HEK293 (cell line): ENCODE results near the gene PRRT3.

ENCODE experiments used
- CTCF ChIA-PET: fragments of 350-600 bp; formaldehyde crosslinking; extraction: SDS; loops from one replicate; lab custom pipeline; 2021; ENCODE audit warnings: antibody characterized with exemption; lab: Yijun Ruan, JAX
- POLR2A ChIA-PET: fragments of 300-600 bp; formaldehyde crosslinking; extraction: SDS; loops from one replicate; lab custom pipeline; 2020; ENCODE audit warnings: antibody characterized with exemption, inconsistent platforms; lab: Yijun Ruan, JAX
- H3K27ac ChIP-seq: fragments of 200-500 bp; sonication (Bioruptor generic); 2 replicates; pipeline ENCODE4 v1.5.1; 2014; ENCODE audit warnings: low read depth, low read length, control low read depth, inconsistent platforms; ENCODE audit errors: extremely low read depth
- H3K36me3 ChIP-seq, 2 experiments: fragments of 200-500 bp in 1 of 2; sonication (Bioruptor generic) in 1 of 2; 1 replicate in 1 of 2; 2 replicates in 1 of 2; pipeline ENCODE4 v1.5.1; 2014 to 2017; ENCODE audit warnings: inconsistent platforms in 2 of 2, low read length in 2 of 2; ENCODE audit not compliant: control insufficient read depth in 2 of 2, insufficient read depth in 1 of 2
- H3K4me1 ChIP-seq: fragments of 200-500 bp; sonication (Bioruptor generic); 2 replicates; pipeline ENCODE4 v1.5.1; 2014; ENCODE audit warnings: mild to moderate bottlenecking, low read length, inconsistent platforms; ENCODE audit not compliant: control insufficient read depth, insufficient read depth
- H3K4me3 ChIP-seq: 2 replicates; pipeline ENCODE4 v1.5.1; 2011; ENCODE audit warnings: low read depth, mild to moderate bottlenecking, control low read depth, low read length, moderate library complexity
- H3K9me3 ChIP-seq: fragments of 200-500 bp; sonication (Bioruptor generic); 2 replicates; pipeline ENCODE4 v1.5.1; 2014; ENCODE audit warnings: low read depth, low read length, inconsistent platforms; ENCODE audit not compliant: control insufficient read depth, insufficient read depth
- EGR2 ChIP-seq: fragments of 450-650 bp; formaldehyde crosslinking; IDR thresholded peaks from 2 replicates; pipeline ENCODE4 v1.5.1; 2016; ENCODE audit warnings: low read depth, missing biosample characterization, missing genetic modification characterization
- KLF16 ChIP-seq: fragments of 450-650 bp; formaldehyde crosslinking; IDR thresholded peaks from 2 replicates; pipeline ENCODE4 v1.5.1; 2017; ENCODE audit warnings: missing biosample characterization, missing genetic modification characterization
- MEIS1 ChIP-seq: sonication (generic); formaldehyde crosslinking; IDR thresholded peaks from 2 replicates; pipeline ENCODE4 v1.8.1; 2022; ENCODE audit warnings: missing genetic modification reagents, mild to moderate bottlenecking, borderline replicate concordance
- OSR2 ChIP-seq: fragments of 450-650 bp; formaldehyde crosslinking; IDR thresholded peaks from 2 replicates; pipeline ENCODE4 v1.5.1; 2016; ENCODE audit warnings: missing biosample characterization, missing genetic modification characterization
- PRDM1 ChIP-seq: fragments of 450-650 bp; formaldehyde crosslinking; IDR thresholded peaks from 2 replicates; pipeline ENCODE4; 2016; ENCODE audit warnings: missing biosample characterization, missing genetic modification characterization
- REPIN1 ChIP-seq: fragments of 450-650 bp; formaldehyde crosslinking; IDR thresholded peaks from 2 replicates; pipeline ENCODE4 v1.5.1; 2017; ENCODE audit warnings: missing biosample characterization, missing genetic modification characterization, low read depth
- SALL2 ChIP-seq: fragments of 450-650 bp; formaldehyde crosslinking; IDR thresholded peaks from 2 replicates; pipeline ENCODE4 v1.5.0; 2017; ENCODE audit warnings: missing biosample characterization, mild to moderate bottlenecking, missing genetic modification characterization, borderline replicate concordance
- SP7 ChIP-seq: fragments of 450-650 bp; formaldehyde crosslinking; IDR thresholded peaks from 2 replicates; pipeline ENCODE4 v1.5.1; 2016; ENCODE audit warnings: missing biosample characterization, missing genetic modification characterization
- TCF7L2 ChIP-seq: IDR thresholded peaks from 2 replicates; pipeline ENCODE4 v1.6.1; 2011; ENCODE audit warnings: low read depth, mild to moderate bottlenecking, inconsistent platforms, low read length, moderate library complexity, borderline replicate concordance
- ZBTB44 ChIP-seq: fragments of 450-650 bp; IDR thresholded peaks from 2 replicates; pipeline ENCODE4 v1.5.1; 2018; ENCODE audit warnings: missing biosample characterization, mild to moderate bottlenecking, missing genetic modification characterization
- ZFP69B ChIP-seq: fragments of 450-650 bp; formaldehyde crosslinking; IDR thresholded peaks from 2 replicates; pipeline ENCODE4 v1.5.1; 2016; ENCODE audit warnings: missing biosample characterization, missing genetic modification characterization
- ZIC2 ChIP-seq: fragments of 450-650 bp; formaldehyde crosslinking; IDR thresholded peaks from 2 replicates; pipeline ENCODE4 v1.5.1; 2016; ENCODE audit warnings: missing biosample characterization, missing genetic modification characterization
- ZNF19 ChIP-seq: fragments of 450-650 bp; formaldehyde crosslinking; IDR thresholded peaks from 2 replicates; pipeline ENCODE4; 2016; ENCODE audit warnings: missing biosample characterization, missing genetic modification characterization, low read depth
- ZNF211 ChIP-seq: fragments of 450-650 bp; formaldehyde crosslinking; IDR thresholded peaks from 2 replicates; pipeline ENCODE4 v1.5.1; 2016; ENCODE audit warnings: low read depth, missing biosample characterization, missing genetic modification characterization
- ZNF274 ChIP-seq, 2 experiments: fragments of 200-500 bp in 1 of 2; fragments of 450-650 bp in 1 of 2; sonication (Bioruptor generic) in 1 of 2; formaldehyde crosslinking in 1 of 2; IDR thresholded peaks; 2 replicates each; pipeline versions ENCODE4 v1.5.1 to v1.6.1; 2014 to 2016; ENCODE audit warnings: borderline replicate concordance in 1 of 2, inconsistent platforms in 1 of 2, low read length in 1 of 2, missing biosample characterization in 1 of 2, missing genetic modification characterization in 1 of 2
- ZNF362 ChIP-seq: fragments of 450-650 bp; formaldehyde crosslinking; IDR thresholded peaks from 2 replicates; pipeline ENCODE4 v1.5.1; 2016; ENCODE audit warnings: missing biosample characterization, missing genetic modification characterization
- ZNF366 ChIP-seq: fragments of 450-650 bp; formaldehyde crosslinking; conservative IDR thresholded peaks from 2 replicates; pipeline ENCODE4 v1.5.1; 2016; ENCODE audit warnings: missing biosample characterization, missing genetic modification characterization
- ZNF416 ChIP-seq: fragments of 450-650 bp; formaldehyde crosslinking; IDR thresholded peaks from 2 replicates; pipeline ENCODE4 v1.5.1; 2016; ENCODE audit warnings: missing biosample characterization, missing genetic modification characterization
- ZNF433 ChIP-seq: fragments of 450-650 bp; formaldehyde crosslinking; IDR thresholded peaks from 2 replicates; pipeline ENCODE4 v1.5.1; 2016; ENCODE audit warnings: missing biosample characterization, missing genetic modification characterization, low read depth
- ZNF530 ChIP-seq: fragments of 450-650 bp; formaldehyde crosslinking; IDR thresholded peaks from 2 replicates; pipeline ENCODE4 v1.5.1; 2016; ENCODE audit warnings: low read depth, missing biosample characterization, missing genetic modification characterization
- ZNF561 ChIP-seq: fragments of 450-650 bp; IDR thresholded peaks from 2 replicates; pipeline ENCODE4 v1.5.1; 2018; ENCODE audit warnings: missing biosample characterization, missing genetic modification characterization, borderline replicate concordance
- ZNF660 ChIP-seq: fragments of 450-650 bp; IDR thresholded peaks from 2 replicates; pipeline ENCODE4 v1.5.1; 2018; ENCODE audit warnings: missing biosample characterization, mild to moderate bottlenecking, missing genetic modification characterization
- ZNF707 ChIP-seq: fragments of 450-650 bp; formaldehyde crosslinking; IDR thresholded peaks from 2 replicates; pipeline ENCODE4 v1.5.1; 2016; ENCODE audit warnings: missing biosample characterization, missing genetic modification characterization
- ZNF776 ChIP-seq: fragments of 450-650 bp; formaldehyde crosslinking; IDR thresholded peaks from 2 replicates; pipeline ENCODE4 v1.5.0; 2017; ENCODE audit warnings: missing biosample characterization, missing genetic modification characterization, borderline replicate concordance
- ZNF830 ChIP-seq: fragments of 450-650 bp; IDR thresholded peaks from 2 replicates; pipeline ENCODE4 v1.5.0; 2018; ENCODE audit warnings: missing biosample characterization, missing genetic modification characterization, low read depth, mild to moderate bottlenecking, moderate library complexity
- ZNF837 ChIP-seq: fragments of 450-650 bp; formaldehyde crosslinking; IDR thresholded peaks from 2 replicates; pipeline ENCODE4 v1.5.1; 2016; ENCODE audit warnings: missing biosample characterization, missing genetic modification characterization
- ZSCAN5A ChIP-seq: fragments of 450-650 bp; formaldehyde crosslinking; IDR thresholded peaks from 2 replicates; pipeline ENCODE4 v1.5.1; 2016; ENCODE audit warnings: missing biosample characterization, missing genetic modification characterization
- TF ChIP-seq, protein P1 (sequence below): fragments of 450-650 bp; formaldehyde crosslinking; IDR thresholded peaks from 2 replicates; pipeline ENCODE4 v1.5.1; 2016; ENCODE audit warnings: missing biosample characterization, missing genetic modification characterization
- TF ChIP-seq, protein P2 (sequence below): sonication (generic); formaldehyde crosslinking; IDR thresholded peaks from 2 replicates; pipeline ENCODE4 v1.8.1; 2022; ENCODE audit warnings: mild to moderate bottlenecking, moderate library complexity, missing genetic modification reagents

Gene PRRT3

DNA sequence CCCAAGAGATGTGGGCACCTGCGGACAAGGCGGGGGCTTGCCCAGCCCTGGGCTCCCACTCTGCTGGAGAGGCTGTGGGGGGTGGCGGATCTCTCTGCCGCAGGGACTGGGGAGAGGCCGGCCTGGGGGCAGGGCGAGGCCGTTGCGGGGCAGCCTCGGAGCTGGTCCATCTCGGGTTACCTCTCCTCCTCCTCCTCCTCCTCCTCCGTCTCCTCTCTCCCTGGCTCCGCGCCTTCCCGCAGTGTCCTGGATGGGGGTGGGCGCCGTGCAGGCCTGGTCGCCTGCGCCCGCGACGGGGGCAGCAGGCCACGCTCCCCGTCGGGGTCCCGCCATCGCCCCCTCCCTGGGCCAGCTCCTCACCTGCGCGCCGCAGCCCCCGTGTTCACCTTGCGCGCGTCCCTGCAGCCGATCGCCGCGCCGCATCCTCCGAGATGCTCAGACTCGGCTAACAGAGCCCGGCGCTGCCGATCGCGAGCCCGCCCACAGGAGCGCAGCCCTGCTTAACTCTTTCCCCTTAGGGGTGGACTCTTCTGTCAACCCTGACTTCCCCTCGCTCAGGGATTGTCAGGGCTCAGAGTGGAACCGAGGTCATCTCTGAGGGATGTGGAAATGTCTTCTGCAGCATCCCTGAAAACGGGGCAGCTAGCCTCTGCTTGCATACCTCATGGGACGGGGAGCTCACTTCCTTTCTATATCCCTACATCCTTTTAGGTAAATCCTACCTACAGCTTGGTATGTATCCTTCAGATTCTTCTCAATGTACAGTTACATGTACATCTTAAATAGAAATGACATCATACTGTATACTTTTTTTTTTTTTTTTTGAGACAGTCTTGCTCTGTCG, at the start of gene PRRT3:
TSS of gene PRRT3 (minus strand) at position 447 of the 844 bp plus-strand sequence. CDS start 2,293 bp downstream, outside the sequence.
- H3K27ac ChIP-seq = no peak within 1 kb of the TSS
- peak within 1 kb of the TSS; percentile 47 for H3K4me3 ChIP-seq
- H3K4me1 ChIP-seq = peaks cover 14% of the 10 kb centered on the region
- POLR2A ChIA-PET = interaction anchor here (0.5 to 2.1 kb wide), 6 partner anchors 10 to 245 kb away, joined by 4 to 11 read pairs (median 4); partner anchors contain the start of genes CRELD1 and FANCD2
- H3K9me3 ChIP-seq = no peaks in the 10 kb centered on the region
- H3K36me3 ChIP-seq = peaks cover 0 to 18% of the 10 kb centered on the region in 2 experiments; a peak in 1 of 3 replicates
- CTCF ChIA-PET = interaction anchor here (0.7 to 0.8 kb wide), 4 partner anchors 25 to 301 kb away, joined by 3 to 4 read pairs (median 3); no protein-coding TSS in a partner anchor
- no peak for TF ChIP-seq PRDM1
- no peak for TF ChIP-seq ZSCAN5A (tag by site-specific recombination)
- TF ChIP-seq MEIS1 (CRISPR knock-in tag) = no peak
- no peak for TF ChIP-seq ZNF837 (tag by site-specific recombination)
- TF ChIP-seq, protein P1, sequence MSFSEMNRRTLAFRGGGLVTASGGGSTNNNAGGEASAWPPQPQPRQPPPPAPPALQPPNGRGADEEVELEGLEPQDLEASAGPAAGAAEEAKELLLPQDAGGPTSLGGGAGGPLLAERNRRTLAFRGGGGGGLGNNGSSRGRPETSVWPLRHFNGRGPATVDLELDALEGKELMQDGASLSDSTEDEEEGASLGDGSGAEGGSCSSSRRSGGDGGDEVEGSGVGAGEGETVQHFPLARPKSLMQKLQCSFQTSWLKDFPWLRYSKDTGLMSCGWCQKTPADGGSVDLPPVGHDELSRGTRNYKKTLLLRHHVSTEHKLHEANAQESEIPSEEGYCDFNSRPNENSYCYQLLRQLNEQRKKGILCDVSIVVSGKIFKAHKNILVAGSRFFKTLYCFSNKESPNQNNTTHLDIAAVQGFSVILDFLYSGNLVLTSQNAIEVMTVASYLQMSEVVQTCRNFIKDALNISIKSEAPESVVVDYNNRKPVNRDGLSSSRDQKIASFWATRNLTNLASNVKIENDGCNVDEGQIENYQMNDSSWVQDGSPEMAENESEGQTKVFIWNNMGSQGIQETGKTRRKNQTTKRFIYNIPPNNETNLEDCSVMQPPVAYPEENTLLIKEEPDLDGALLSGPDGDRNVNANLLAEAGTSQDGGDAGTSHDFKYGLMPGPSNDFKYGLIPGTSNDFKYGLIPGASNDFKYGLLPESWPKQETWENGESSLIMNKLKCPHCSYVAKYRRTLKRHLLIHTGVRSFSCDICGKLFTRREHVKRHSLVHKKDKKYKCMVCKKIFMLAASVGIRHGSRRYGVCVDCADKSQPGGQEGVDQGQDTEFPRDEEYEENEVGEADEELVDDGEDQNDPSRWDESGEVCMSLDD = peak; percentile 84
- TF ChIP-seq ZNF707 (tag by site-specific recombination) = no peak
- no peak for TF ChIP-seq ZNF416
- peak; percentile 88 for TF ChIP-seq EGR2 (tag by site-specific recombination)
- TF ChIP-seq ZNF366 (tag by site-specific recombination) = peak; percentile 48; the same call in 1 of the 2 replicates
- TF ChIP-seq TCF7L2 = no peak
- TF ChIP-seq, protein P2, sequence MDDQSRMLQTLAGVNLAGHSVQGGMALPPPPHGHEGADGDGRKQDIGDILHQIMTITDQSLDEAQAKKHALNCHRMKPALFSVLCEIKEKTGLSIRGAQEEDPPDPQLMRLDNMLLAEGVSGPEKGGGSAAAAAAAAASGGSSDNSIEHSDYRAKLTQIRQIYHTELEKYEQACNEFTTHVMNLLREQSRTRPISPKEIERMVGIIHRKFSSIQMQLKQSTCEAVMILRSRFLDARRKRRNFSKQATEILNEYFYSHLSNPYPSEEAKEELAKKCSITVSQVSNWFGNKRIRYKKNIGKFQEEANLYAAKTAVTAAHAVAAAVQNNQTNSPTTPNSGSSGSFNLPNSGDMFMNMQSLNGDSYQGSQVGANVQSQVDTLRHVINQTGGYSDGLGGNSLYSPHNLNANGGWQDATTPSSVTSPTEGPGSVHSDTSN (CRISPR knock-in tag) = no peak
- TF ChIP-seq SALL2 (tag by site-specific recombination) = no peak
- TF ChIP-seq KLF16 (tag by site-specific recombination) = peak; percentile 68
- peak; percentile 67 for TF ChIP-seq ZIC2 (tag by site-specific recombination)
- TF ChIP-seq ZNF274 (IDR thresholded peaks at IDR 0.05; ENCODE audit: low read length) = no peak
- no peak for TF ChIP-seq ZNF274 (tag by site-specific recombination; IDR thresholded peaks at IDR 0.05; ENCODE audit: borderline replicate concordance)
- TF ChIP-seq REPIN1 (tag by site-specific recombination) = peak; percentile 29; the same call in 1 of the 2 replicates
- peak; percentile 66; the same call in 1 of the 2 replicates for TF ChIP-seq ZNF362 (tag by site-specific recombination)
- no peak for TF ChIP-seq ZNF211 (tag by site-specific recombination)
- TF ChIP-seq ZNF19 (tag by site-specific recombination) = no peak
- TF ChIP-seq ZNF433 (tag by site-specific recombination) = no peak
- TF ChIP-seq ZNF830 (tag by site-specific recombination) = no peak
- TF ChIP-seq ZNF776 (tag by site-specific recombination) = no peak
- no peak for TF ChIP-seq ZNF660 (tag by site-specific recombination)
- TF ChIP-seq ZNF530 (tag by site-specific recombination) = no peak
- TF ChIP-seq ZNF561 (tag by site-specific recombination) = 0 out of 2 replicates have a peak, but pooled peaks have one; percentile 63
- TF ChIP-seq ZBTB44 (tag by site-specific recombination) = no peak
- peak; percentile 63 for TF ChIP-seq SP7 (tag by site-specific recombination)
- TF ChIP-seq ZFP69B (tag by site-specific recombination) = no peak
- TF ChIP-seq OSR2 (tag by site-specific recombination) = no peak
